ENCODE results near the gene DDX41. TPM values are rescaled to one million over a fixed set of nuclear protein-coding genes. Genes with fewer than 3 reads are reported as not detected.

Gene DDX41
- polyA plus RNA-seq, 1 experiment = 71.8 TPM

Other genes with a start within 250 kb of the DDX41 start
- 35.4 and 38.8 TPM in 2 replicates for gene RAB24, start 213.2 kb downstream of the DDX41 start, polyA plus RNA-seq (2011; rRNA removed)
- 135 and 158 TPM in 2 replicates for gene PRELID1, start 213.2 kb downstream of the DDX41 start, polyA plus RNA-seq (2011; rRNA removed)
- 2.8 and 2.9 TPM in 2 replicates for gene MXD3, start 205.1 kb downstream of the DDX41 start, polyA plus RNA-seq (2011; rRNA removed)
- gene LMAN2, start 165.3 kb downstream of the DDX41 start, polyA plus RNA-seq (2011; rRNA removed) = 150 and 212 TPM in 2 replicates
- 2.6 and 4.4 TPM in 2 replicates for gene RGS14, start 159.0 kb downstream of the DDX41 start, polyA plus RNA-seq (2011; rRNA removed)
- not detected in 2 replicates for gene SLC34A1, start 132.5 kb downstream of the DDX41 start, polyA plus RNA-seq (2011; rRNA removed)
- not detected in 2 replicates for gene PFN3, start 116.3 kb downstream of the DDX41 start, polyA plus RNA-seq (2011; rRNA removed)
- gene F12, start 107.4 kb downstream of the DDX41 start, polyA plus RNA-seq (2011; rRNA removed) = 0.35 and 0.48 TPM in 2 replicates
- gene GRK6, start 90.3 kb downstream of the DDX41 start, polyA plus RNA-seq (2011; rRNA removed) = 16.4 and 21.4 TPM in 2 replicates
- 1.0 and 1.6 TPM in 2 replicates for gene PRR7, start 70.1 kb downstream of the DDX41 start, polyA plus RNA-seq (2011; rRNA removed)
- 146 and 164 TPM in 2 replicates for gene DBN1, start 43.3 kb downstream of the DDX41 start, polyA plus RNA-seq (2011; rRNA removed)
- gene PDLIM7, start 19.4 kb downstream of the DDX41 start, polyA plus RNA-seq (2011; rRNA removed) = 195 and 268 TPM in 2 replicates
- gene DOK3, start 7.1 kb downstream of the DDX41 start, polyA plus RNA-seq (2011; rRNA removed) = 0.50 and 0.96 TPM in 2 replicates
- 28.7 and 30.1 TPM in 2 replicates for gene FAM193B, start 37.6 kb upstream of the DDX41 start, polyA plus RNA-seq (2011; rRNA removed)
- 307 and 376 TPM in 2 replicates for gene TMED9, start 75.2 kb upstream of the DDX41 start, polyA plus RNA-seq (2011; rRNA removed)
- 18.3 and 26.2 TPM in 2 replicates for gene B4GALT7, start 83.2 kb upstream of the DDX41 start, polyA plus RNA-seq (2011; rRNA removed)

Measured in AG04450 (cell line).